Measurements from ENCODE around the gene SYT1. TPM values are rescaled to one million over a fixed set of nuclear protein-coding genes. Genes with fewer than 3 reads are reported as not detected.

SYT1 gene
- total and polyA plus RNA-seq, 2 of the 4 experiments (the other 2 are of a cell fraction) = 2.8 to 3.0 TPM

DNA sequence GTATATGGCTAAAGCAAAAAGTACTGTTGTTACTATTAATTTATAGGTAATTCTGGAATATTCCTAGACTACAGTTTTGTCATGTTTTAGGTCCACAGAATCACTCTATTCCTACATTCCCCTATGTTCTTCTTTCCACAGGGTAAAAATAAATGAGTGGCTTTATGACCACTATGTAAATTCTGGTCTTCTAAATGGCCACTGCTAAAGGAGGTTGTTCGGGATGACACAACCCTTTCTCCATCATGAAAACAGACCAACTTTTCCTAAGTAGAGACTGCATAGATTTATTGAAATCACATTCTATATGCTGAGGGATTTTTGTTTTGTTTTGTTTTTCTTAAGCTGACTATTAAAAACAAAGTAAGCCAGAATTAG lies 88.0 kb downstream of the SYT1 start:
- H2BK20ac ChIP-seq (ENCODE audit: low read depth, low read length) = no peak overlapping the region
- H3K36me3 ChIP-seq (ENCODE audit: control insufficient read depth, insufficient read depth, low read length) = no peaks in the 10 kb centered on the region
- DNase-seq (no peak), ATAC-seq (ENCODE audit: low read depth) (no peak)
- no peak overlapping the region for H3K27ac ChIP-seq (ENCODE audit: insufficient read depth, low read length)
- no peak overlapping the region for H3K18ac ChIP-seq (ENCODE audit: low read depth, low read length)
- H3K4me1 ChIP-seq (ENCODE audit: control insufficient read depth, insufficient read depth, low read length) = no peaks in the 10 kb centered on the region
- no peak overlapping the region for H2AK5ac ChIP-seq (ENCODE audit: low read depth, low read length)
- BruUV-seq (replicated peaks) = no TSS peak
- no peaks in the 10 kb centered on the region for H3K79me1 ChIP-seq (ENCODE audit: low read depth in 1 of 2, low read length in 2 of 2)
- H4K91ac ChIP-seq (ENCODE audit: insufficient read depth, low read depth, low read length) = no peak overlapping the region
- in situ Hi-C loops (cut with MboI; ENCODE audit: low sequenced_read_pairs) = no loop called here
- no peak overlapping the region for H4K5ac ChIP-seq (ENCODE audit: low read depth, low read length)
- no peaks in the 10 kb centered on the region for H3K9me1 ChIP-seq (ENCODE audit: insufficient read depth, low read length)
- peaks cover 4% of the 10 kb centered on the region for H3K9me3 ChIP-seq (ENCODE audit: control insufficient read depth, insufficient read depth, low read length)
- no peak overlapping the region for H3K4me2 ChIP-seq (ENCODE audit: low read depth, low read length)
- H4K20me1 ChIP-seq (ENCODE audit: insufficient read depth, low read length) = no peaks in the 10 kb centered on the region
- H4K8ac ChIP-seq (ENCODE audit: low read depth in 2 of 2, low read length in 2 of 2) = no peak overlapping the region
- intact Hi-C loops (cut with micrococcal nuclease) = no loop called here
- WGBS, 2 experiments (ENCODE audit: extremely low coverage in 2 of 2, insufficient read length in 1 of 2) = no CpG with 5 or more reads among the region's 1 CpG
- ChIA-PET POLR2A (ENCODE audit: unreplicated experiment) (no interaction called here), CTCF (no interaction called here)
- dilution Hi-C loops (cut with HindIII; ENCODE audit: low sequenced_read_pairs, unreplicated experiment) = no loop called here
- no peaks in the 10 kb centered on the region for H3K27me3 ChIP-seq (ENCODE audit: control insufficient read depth, insufficient read depth, low read length)
- H2AFZ ChIP-seq (replicated peaks; ENCODE audit: low read length, poor library complexity) = no peak overlapping the region
- H3K56ac ChIP-seq (ENCODE audit: extremely low read depth, insufficient read depth, low read length) = no peak overlapping the region
- H2BK120ac ChIP-seq (ENCODE audit: low read depth, low read length) = no peak overlapping the region
- no peak overlapping the region for H2BK5ac ChIP-seq (ENCODE audit: low read depth, low read length, poor library complexity, severe bottlenecking)
- H3K9ac ChIP-seq (ENCODE audit: low read depth, low read length) = no peak overlapping the region
- no peak for TF ChIP-seq RCOR1 (IDR thresholded peaks at IDR 0.05; ENCODE audit: insufficient replicate concordance, low read length)
- no peak for TF ChIP-seq NFE2L2 (IDR thresholded peaks at IDR 0.05; ENCODE audit: low read depth, low read length)
- no peak for TF ChIP-seq RFX5 (IDR thresholded peaks at IDR 0.05; ENCODE audit: low read depth, low read length)
- no peak for TF ChIP-seq SMC3 (IDR thresholded peaks at IDR 0.05; ENCODE audit: low read depth, low read length)
- no peak for TF ChIP-seq CHD1 (IDR thresholded peaks at IDR 0.05; ENCODE audit: low read depth, low read length)
- no peak overlapping the region for H3K4me3 ChIP-seq (ENCODE audit: insufficient read depth, low read depth, low read length)
- no peak overlapping the region for H2BK15ac ChIP-seq (ENCODE audit: low read depth, low read length)
- H3K4ac ChIP-seq (ENCODE audit: low read depth, low read length) = no peak overlapping the region
- H2AK9ac ChIP-seq (replicated peaks; ENCODE audit: low read depth, low read length, poor library complexity) = no peak overlapping the region
- H3K23ac ChIP-seq (ENCODE audit: low read depth, low read length) = no peak overlapping the region
- no peak overlapping the region for H3K14ac ChIP-seq (replicated peaks; ENCODE audit: low read depth, low read length)
